ENCODE data around the gene IL9R.
"Not testable (repeated sequence)": the region's sequence is repeated elsewhere in the genome, so short reads cannot be mapped to it uniquely, and the experiment has no call there.

IL9R gene

DNA sequence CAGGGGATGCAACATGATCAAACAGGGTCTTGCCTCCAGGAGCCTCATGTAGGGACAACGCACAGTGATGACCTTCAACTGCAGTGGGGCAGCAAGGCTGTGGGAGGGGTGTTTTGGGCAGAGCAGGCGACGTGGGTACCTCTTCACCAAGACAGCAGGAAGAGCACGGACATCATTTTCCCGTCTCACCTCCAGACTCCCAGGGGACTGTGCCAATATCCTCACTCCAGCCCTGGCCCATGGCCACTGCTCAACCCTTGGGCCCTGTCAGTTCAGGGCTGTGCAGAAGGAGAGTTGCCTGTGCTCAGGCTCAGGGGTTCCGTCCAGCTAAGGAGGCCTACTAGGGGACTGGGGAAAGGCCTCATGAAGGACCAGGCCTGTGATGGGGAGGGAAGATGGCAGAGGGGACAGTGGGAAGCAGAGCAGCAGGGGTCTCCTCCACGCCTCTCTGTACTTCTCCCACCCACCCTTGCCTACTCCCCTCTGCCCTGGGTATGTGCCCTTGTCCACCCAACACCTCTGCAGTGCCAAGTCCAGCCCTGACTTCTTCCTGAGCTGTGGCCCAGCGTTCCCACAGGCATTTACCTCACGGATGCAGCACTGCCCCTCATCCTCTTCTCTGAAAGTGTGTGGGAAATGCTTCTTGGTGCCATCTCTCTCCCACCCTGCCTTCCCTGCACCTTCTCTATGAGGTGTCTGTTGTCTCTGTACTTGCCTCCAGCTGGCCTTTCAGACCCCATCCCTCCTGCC is 1.4 kb downstream of the IL9R start:
- Histone ChIP-seq H3K9ac (ENCODE audit: low read depth, low read length, poor library complexity, severe bottlenecking) (peak overlapping the region; percentile 97), H4K20me1 (ENCODE audit: insufficient read depth, low read length, poor library complexity, severe bottlenecking) (no peaks in the 10 kb centered on the region), H2AFZ (ENCODE audit: low read length) (no peak overlapping the region), H3K9me2 (replicated peaks; ENCODE audit: low read depth, low read length) (no peaks in the 10 kb centered on the region), H3K4me1 (ENCODE audit: insufficient read depth, low read length, poor library complexity, severe bottlenecking) (peaks cover 70% of the 10 kb centered on the region), H3K9me3 (ENCODE audit: insufficient read depth, low read depth, low read length) (no peaks in the 10 kb centered on the region), H3K27me3 (ENCODE audit: insufficient read depth, low read length, poor library complexity, severe bottlenecking) (no peaks in the 10 kb centered on the region), H3K4me3 (ENCODE audit: low read length, poor library complexity, severe bottlenecking) (peak overlapping the region; percentile 80), H3K36me3 (ENCODE audit: insufficient read depth, low read length) (no peaks in the 10 kb centered on the region), H3F3A (ENCODE audit: low read depth) (no peaks in the 10 kb centered on the region; the same call in 1 of the 2 replicates), H3K79me2 (ENCODE audit: insufficient read depth, low read length) (peaks cover 49% of the 10 kb centered on the region), H3K4me2 (ENCODE audit: low read depth, low read length, poor library complexity, severe bottlenecking) (peak overlapping the region; percentile 95)
- TF ChIP-seq, protein P1, sequence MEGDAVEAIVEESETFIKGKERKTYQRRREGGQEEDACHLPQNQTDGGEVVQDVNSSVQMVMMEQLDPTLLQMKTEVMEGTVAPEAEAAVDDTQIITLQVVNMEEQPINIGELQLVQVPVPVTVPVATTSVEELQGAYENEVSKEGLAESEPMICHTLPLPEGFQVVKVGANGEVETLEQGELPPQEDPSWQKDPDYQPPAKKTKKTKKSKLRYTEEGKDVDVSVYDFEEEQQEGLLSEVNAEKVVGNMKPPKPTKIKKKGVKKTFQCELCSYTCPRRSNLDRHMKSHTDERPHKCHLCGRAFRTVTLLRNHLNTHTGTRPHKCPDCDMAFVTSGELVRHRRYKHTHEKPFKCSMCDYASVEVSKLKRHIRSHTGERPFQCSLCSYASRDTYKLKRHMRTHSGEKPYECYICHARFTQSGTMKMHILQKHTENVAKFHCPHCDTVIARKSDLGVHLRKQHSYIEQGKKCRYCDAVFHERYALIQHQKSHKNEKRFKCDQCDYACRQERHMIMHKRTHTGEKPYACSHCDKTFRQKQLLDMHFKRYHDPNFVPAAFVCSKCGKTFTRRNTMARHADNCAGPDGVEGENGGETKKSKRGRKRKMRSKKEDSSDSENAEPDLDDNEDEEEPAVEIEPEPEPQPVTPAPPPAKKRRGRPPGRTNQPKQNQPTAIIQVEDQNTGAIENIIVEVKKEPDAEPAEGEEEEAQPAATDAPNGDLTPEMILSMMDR (conservative IDR thresholded peaks at IDR 0.05; ENCODE audit: low read length) = no peak
- no peak for TF ChIP-seq EZH2phosphoT487 (IDR thresholded peaks at IDR 0.05; ENCODE audit: borderline replicate concordance)

DNA sequence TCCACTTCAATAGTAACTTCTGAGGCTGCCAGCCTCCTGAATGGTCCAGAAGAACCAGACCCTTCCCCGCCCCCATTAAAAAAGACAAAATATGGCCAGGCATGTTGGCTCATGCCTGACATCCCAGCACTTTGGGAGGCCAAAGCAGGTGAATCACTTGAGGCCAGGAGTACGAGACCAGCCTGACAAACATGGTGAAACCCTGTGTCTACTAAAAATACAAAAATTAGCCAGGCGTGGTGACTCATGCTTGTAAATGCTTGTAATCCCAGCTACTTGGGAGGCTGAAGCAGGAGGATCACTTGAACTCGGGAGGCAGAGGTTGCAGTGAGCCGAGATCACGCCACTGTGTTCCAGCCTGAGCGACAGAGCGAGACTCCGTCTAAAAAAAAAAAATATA is 2.3 kb downstream of the IL9R start:
- Histone ChIP-seq H3K4me2 (ENCODE audit: low read depth, low read length, poor library complexity, severe bottlenecking) (peak overlapping the region; percentile 95), H3K4me3 (ENCODE audit: low read length, poor library complexity, severe bottlenecking) (peak overlapping the region; percentile 80), H3K79me2 (ENCODE audit: insufficient read depth, low read length) (peaks cover 57% of the 10 kb centered on the region), H3K9ac (ENCODE audit: low read depth, low read length, poor library complexity, severe bottlenecking) (peak overlapping the region; percentile 97), H3K4me1 (ENCODE audit: insufficient read depth, low read length, poor library complexity, severe bottlenecking) (peaks cover 77% of the 10 kb centered on the region)
- H2AFZ ChIP-seq (ENCODE audit: low read length); H4K20me1 ChIP-seq (ENCODE audit: insufficient read depth, low read length, poor library complexity, severe bottlenecking); H3K9me2 ChIP-seq (replicated peaks; ENCODE audit: low read depth, low read length); H3F3A ChIP-seq (ENCODE audit: low read depth); H3K36me3 ChIP-seq (ENCODE audit: insufficient read depth, low read length); H3K9me3 ChIP-seq (ENCODE audit: insufficient read depth, low read depth, low read length); H3K27me3 ChIP-seq (ENCODE audit: insufficient read depth, low read length, poor library complexity, severe bottlenecking): not testable (repeated sequence)

DNA sequence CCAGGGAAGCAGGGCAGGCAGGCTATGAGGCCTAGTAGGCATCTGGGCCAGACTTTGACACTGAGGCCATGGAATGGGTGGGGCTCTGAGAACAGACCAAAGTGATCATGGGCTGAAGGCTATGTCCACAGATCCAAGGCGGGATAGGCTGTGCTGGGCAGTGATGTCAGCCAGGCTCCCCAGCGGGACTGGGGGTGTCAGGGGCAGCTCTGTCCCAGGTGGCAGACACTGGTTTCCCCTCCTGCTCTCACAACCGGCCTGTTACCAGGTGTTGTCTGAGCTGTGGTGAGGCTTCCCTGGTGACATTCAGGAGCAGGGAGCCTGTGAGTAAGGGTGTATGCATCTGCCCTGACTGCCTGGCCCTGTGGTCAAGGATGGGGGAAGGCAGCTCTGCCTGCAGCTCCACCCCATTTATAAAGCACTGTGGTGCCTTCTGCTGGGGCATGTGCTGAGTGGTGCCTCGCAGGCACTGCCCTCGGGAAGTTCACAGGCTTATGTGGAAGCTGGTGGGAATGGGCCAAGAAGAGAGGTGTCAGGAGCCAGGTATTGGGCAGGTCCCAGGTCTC is 2.9 kb downstream of the IL9R start:
- peak overlapping the region; percentile 72 for H3K4me3 ChIP-seq (ENCODE audit: low read length, poor library complexity, severe bottlenecking)
- no peaks in the 10 kb centered on the region for H3K27me3 ChIP-seq (ENCODE audit: insufficient read depth, low read length, poor library complexity, severe bottlenecking)
- peaks cover 60% of the 10 kb centered on the region for H3K79me2 ChIP-seq (ENCODE audit: insufficient read depth, low read length)
- peak overlapping the region; percentile 95 for H3K4me2 ChIP-seq (ENCODE audit: low read depth, low read length, poor library complexity, severe bottlenecking)
- H3K9ac ChIP-seq (ENCODE audit: low read depth, low read length, poor library complexity, severe bottlenecking) = peak overlapping the region; percentile 97
- H2AFZ ChIP-seq (ENCODE audit: low read length) = no peak overlapping the region
- H3K9me2 ChIP-seq (replicated peaks; ENCODE audit: low read depth, low read length) = no peaks in the 10 kb centered on the region
- TF ChIP-seq, protein P1 (conservative IDR thresholded peaks at IDR 0.05; ENCODE audit: low read length) = no peak
- no peak for TF ChIP-seq EZH2phosphoT487 (IDR thresholded peaks at IDR 0.05; ENCODE audit: borderline replicate concordance)
- H3F3A ChIP-seq (ENCODE audit: low read depth) = no peaks in the 10 kb centered on the region; the same call in 1 of the 2 replicates
- H3K36me3 ChIP-seq (ENCODE audit: insufficient read depth, low read length) = no peaks in the 10 kb centered on the region
- H3K4me1 ChIP-seq (ENCODE audit: insufficient read depth, low read length, poor library complexity, severe bottlenecking) = peaks cover 76% of the 10 kb centered on the region
- H4K20me1 ChIP-seq (ENCODE audit: insufficient read depth, low read length, poor library complexity, severe bottlenecking) = no peaks in the 10 kb centered on the region
- H3K9me3 ChIP-seq (ENCODE audit: insufficient read depth, low read depth, low read length) = no peaks in the 10 kb centered on the region
